Endothelial cell (in vitro differentiated cells): Measurements from ENCODE around the gene EMX1. TPM values are rescaled to one million over a fixed set of nuclear protein-coding genes. Genes with fewer than 3 reads are reported as not detected.

Source experiments
- DNase-seq: peaks from one replicate; pipeline ENCODE4 v3.0.0; 2021; ENCODE audit warnings: low spot score
- H3K27ac Mint-ChIP-seq: one replicate; pipeline ENCODE4 v1.8.0; 2021; ENCODE audit warnings: mixed read lengths, inconsistent platforms; ENCODE audit not compliant: unreplicated experiment
- H3K27me3 Mint-ChIP-seq: one replicate; pipeline ENCODE4 v1.8.0; 2021; ENCODE audit warnings: mild to moderate bottlenecking, moderate library complexity, mixed read lengths, inconsistent platforms; ENCODE audit not compliant: unreplicated experiment
- H3K36me3 Mint-ChIP-seq: one replicate; pipeline ENCODE4 v1.8.0; 2021; ENCODE audit warnings: mild to moderate bottlenecking, low read depth, mixed read lengths, inconsistent platforms; ENCODE audit not compliant: unreplicated experiment
- H3K4me1 Mint-ChIP-seq: one replicate; pipeline ENCODE4 v1.8.0; 2021; ENCODE audit warnings: mild to moderate bottlenecking, mixed read lengths, inconsistent platforms; ENCODE audit not compliant: unreplicated experiment
- H3K4me3 Mint-ChIP-seq: one replicate; pipeline ENCODE4 v1.8.0; 2021; ENCODE audit warnings: mild to moderate bottlenecking, mixed read lengths, inconsistent platforms; ENCODE audit not compliant: unreplicated experiment
- H3K9me3 Mint-ChIP-seq: one replicate; pipeline ENCODE4 v1.8.0; 2021; ENCODE audit warnings: mixed read lengths, inconsistent platforms; ENCODE audit not compliant: unreplicated experiment
- total RNA-seq: library from RNA; stranded (reverse); fragmentation: NEBNext Ultra II Directional; extraction: Animal tissue kit (Norgen Biotek cat#: 25700); gene quantifications from one replicate; pipeline ENCODE4 v1.2.1, GENCODE V29; 2021; ENCODE audit not compliant: unreplicated experiment
- TF ChIP-seq, protein P1 (sequence below): fragments of 200-600 bp; sonication (generic); IDR thresholded peaks from one replicate; pipeline ENCODE4 v1.5.0; 2021; ENCODE audit warnings: antibody characterized with exemption; ENCODE audit not compliant: unreplicated experiment

The EMX1 gene
- total RNA-seq, 1 donor from 2014 or later = 3.7 TPM

DNA sequence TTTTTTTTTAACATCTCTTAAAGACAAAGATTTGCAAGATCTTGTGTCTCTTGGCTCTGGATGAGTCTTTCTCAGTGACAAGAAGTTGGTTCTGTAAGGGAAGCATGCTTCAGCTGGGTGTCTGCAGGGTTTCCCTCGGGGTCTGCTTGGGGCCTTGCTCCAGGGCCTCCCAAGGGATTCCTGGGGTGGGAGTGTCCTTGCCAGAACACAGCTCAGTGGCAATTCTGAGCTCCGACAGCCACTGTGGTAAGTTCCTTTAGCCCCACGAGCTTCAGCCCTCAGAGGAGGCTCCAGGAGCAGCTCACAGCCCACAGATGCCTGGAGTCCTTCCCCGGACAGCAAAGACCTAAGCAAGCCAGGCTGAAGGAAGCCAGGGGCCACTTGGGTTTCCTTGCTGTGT, 52.4 kb downstream of the EMX1 start:
- no peak overlapping the region for H3K27ac Mint-ChIP-seq
- H3K27me3 Mint-ChIP-seq = peaks cover 8% of the 10 kb centered on the region
- no peak for DNase-seq
- H3K36me3 Mint-ChIP-seq = peaks cover 10% of the 10 kb centered on the region
- H3K4me3 Mint-ChIP-seq = no peak overlapping the region
- peaks cover 3% of the 10 kb centered on the region for H3K4me1 Mint-ChIP-seq
- TF ChIP-seq, protein P1, sequence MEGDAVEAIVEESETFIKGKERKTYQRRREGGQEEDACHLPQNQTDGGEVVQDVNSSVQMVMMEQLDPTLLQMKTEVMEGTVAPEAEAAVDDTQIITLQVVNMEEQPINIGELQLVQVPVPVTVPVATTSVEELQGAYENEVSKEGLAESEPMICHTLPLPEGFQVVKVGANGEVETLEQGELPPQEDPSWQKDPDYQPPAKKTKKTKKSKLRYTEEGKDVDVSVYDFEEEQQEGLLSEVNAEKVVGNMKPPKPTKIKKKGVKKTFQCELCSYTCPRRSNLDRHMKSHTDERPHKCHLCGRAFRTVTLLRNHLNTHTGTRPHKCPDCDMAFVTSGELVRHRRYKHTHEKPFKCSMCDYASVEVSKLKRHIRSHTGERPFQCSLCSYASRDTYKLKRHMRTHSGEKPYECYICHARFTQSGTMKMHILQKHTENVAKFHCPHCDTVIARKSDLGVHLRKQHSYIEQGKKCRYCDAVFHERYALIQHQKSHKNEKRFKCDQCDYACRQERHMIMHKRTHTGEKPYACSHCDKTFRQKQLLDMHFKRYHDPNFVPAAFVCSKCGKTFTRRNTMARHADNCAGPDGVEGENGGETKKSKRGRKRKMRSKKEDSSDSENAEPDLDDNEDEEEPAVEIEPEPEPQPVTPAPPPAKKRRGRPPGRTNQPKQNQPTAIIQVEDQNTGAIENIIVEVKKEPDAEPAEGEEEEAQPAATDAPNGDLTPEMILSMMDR = no peak
- no peaks in the 10 kb centered on the region for H3K9me3 Mint-ChIP-seq

DNA sequence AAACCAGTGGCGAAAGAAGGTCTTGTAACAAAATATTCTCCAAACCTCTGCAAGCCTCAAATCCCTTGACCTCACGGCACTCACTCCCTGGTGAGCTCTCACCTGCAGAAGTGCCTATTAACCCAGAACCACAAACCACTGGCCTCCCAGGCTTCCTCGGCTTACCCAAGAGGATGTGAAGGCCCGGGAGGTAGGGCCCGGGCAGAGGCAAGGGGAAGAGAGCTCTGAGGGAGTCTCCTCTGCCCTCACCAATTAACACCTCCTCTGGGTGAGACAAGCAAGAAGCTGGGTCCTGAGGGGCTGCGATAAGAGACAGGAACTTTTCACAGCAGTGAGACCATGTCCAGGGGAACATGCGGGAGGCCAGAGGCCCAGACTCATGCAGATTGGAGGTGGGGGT, 53.7 kb downstream of the EMX1 start:
- Mint-ChIP-seq H3K27ac (no peak overlapping the region), H3K4me3 (no peak overlapping the region), H3K4me1 (peaks cover 3% of the 10 kb centered on the region), H3K9me3 (no peaks in the 10 kb centered on the region), H3K36me3 (peaks cover 10% of the 10 kb centered on the region), H3K27me3 (peaks cover 3% of the 10 kb centered on the region)
- TF ChIP-seq, protein P1 = no peak
- no peak for DNase-seq

DNA sequence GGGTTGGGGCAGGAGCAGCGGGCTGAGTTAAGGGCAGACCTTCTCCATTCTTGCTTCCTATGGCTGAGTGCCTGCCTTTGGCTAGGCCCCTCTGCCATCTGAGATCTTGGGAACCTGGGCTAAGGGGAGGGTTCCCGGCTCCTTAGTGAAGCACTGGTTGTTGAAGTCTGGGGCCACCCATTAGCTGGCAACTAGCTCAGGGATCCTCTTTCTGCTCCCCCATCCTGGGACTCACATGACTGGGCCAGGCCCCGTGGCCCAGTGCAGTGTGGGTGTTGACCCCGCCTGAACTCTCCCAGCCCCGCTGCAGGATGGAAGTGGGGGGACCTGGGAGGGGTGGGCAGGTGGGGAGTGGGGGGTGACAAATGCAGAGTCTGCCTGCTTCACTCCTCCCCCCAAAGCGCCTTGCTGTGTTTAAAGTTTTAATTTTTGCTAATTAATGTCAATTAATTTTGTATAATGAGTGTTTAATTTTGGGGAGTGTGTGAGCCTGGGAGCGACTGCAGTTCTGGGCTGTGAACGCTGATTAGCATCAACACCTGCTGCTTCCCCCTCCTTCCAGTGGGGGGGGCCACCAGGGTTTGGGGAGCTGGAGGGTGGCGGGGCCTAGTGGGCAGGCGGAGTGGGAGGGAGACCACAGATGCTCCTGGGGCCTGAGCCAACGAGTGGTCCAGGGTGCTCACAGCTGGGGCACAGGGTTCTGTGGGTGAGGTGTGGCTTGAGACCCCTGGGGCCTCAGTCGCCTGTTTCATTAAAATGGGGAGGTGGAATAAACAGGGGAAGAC, 55.2 kb downstream of the EMX1 start:
- no peaks in the 10 kb centered on the region for H3K36me3 Mint-ChIP-seq
- peaks cover 3% of the 10 kb centered on the region for H3K4me1 Mint-ChIP-seq
- no peak for DNase-seq
- H3K4me3 Mint-ChIP-seq = no peak overlapping the region
- no peak overlapping the region for H3K27ac Mint-ChIP-seq
- TF ChIP-seq, protein P1 = no peak
- H3K27me3 Mint-ChIP-seq = no peaks in the 10 kb centered on the region
- H3K9me3 Mint-ChIP-seq = no peaks in the 10 kb centered on the region

DNA sequence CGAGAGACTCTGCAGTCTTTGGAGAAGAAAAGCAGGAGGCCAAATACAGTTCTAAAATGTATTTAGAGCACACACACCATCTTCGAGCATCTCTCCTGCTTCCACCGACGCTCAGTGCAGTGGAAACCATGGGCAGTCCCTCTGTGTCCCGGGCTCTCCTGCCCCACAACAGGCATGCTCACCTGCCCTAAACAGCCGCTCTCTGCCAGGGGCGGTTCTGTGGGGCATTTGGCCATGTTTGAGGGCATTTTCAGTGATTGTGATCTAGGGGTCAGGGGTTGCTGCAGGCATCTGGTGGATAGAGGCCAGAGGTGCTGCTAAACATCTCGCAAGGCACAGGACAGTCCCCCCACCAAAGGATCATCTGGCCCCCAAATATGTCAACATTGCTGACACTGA, 55.8 kb downstream of the EMX1 start:
- no peaks in the 10 kb centered on the region for H3K27me3 Mint-ChIP-seq

More for the DNA sequence above, 55.8 kb downstream of the EMX1 start:
- no peaks in the 10 kb centered on the region for H3K36me3 Mint-ChIP-seq
- H3K9me3 Mint-ChIP-seq = no peaks in the 10 kb centered on the region
- TF ChIP-seq, protein P1 = no peak
- H3K27ac Mint-ChIP-seq = no peak overlapping the region
- H3K4me1 Mint-ChIP-seq = no peaks in the 10 kb centered on the region
- no peak overlapping the region for H3K4me3 Mint-ChIP-seq
- no peak for DNase-seq
